Activated CD4-positive, alpha-beta T cell treated with anti-CD3 and anti-CD28 coated beads, Interleukin-2, amount 50 U/mL, for 48 hours (primary cell): ENCODE data around the gene SDHA.
A peak's percentile ranks its signal among the peaks of the same experiment; 100 is the strongest.
"Not testable (repeated sequence)": the region's sequence is repeated elsewhere in the genome, so short reads cannot be mapped to it uniquely, and the experiment has no call there.

Experiments
- DNase-seq, 2 experiments: peaks; one replicate each; pipeline ENCODE4 v3.0.0-alpha.2; 2020

The SDHA gene

GRCh38 chr5:198516-199196, 19.5 kb upstream of the SDHA start:
- DNase-seq, result no peak

GRCh38 chr5:199197-199949, 18.7 kb upstream of the SDHA start:
- DNase-seq, result no peak

- DNase-seq, result no peak
Measured at GRCh38 chr5:199950-200645, 18.0 kb upstream of the SDHA start.

GRCh38 chr5:200985-201384, 17.1 kb upstream of the SDHA start:
- no peak for DNase-seq

GRCh38 chr5:201672-202071, 16.4 kb upstream of the SDHA start:
- no peak for DNase-seq

- DNase-seq, result no peak
Measured at GRCh38 chr5:203246-203930, 14.7 kb upstream of the SDHA start.

- DNase-seq, result no peak
Measured at GRCh38 chr5:204001-204400, 14.1 kb upstream of the SDHA start.

GRCh38 chr5:204462-204861, 13.7 kb upstream of the SDHA start:
- no peak for DNase-seq

GRCh38 chr5:204966-205670, 13.0 kb upstream of the SDHA start:
- no peak for DNase-seq

GRCh38 chr5:206406-206805, 11.7 kb upstream of the SDHA start:
- no peak for DNase-seq

GRCh38 chr5:206927-207536, 11.1 kb upstream of the SDHA start:
- DNase-seq, result no peak

GRCh38 chr5:207599-207998, 10.5 kb upstream of the SDHA start:
- no peak for DNase-seq

GRCh38 chr5:208449-209114, 9.5 kb upstream of the SDHA start:
- no peak for DNase-seq

- DNase-seq, result no peak
Measured at GRCh38 chr5:213803-214395, 4.2 kb upstream of the SDHA start.

- DNase-seq, result not testable (repeated sequence)
Measured at GRCh38 chr5:215256-215655, 2.9 kb upstream of the SDHA start.

- DNase-seq, result not testable (repeated sequence)
Measured at GRCh38 chr5:216076-216475, 2.0 kb upstream of the SDHA start.

GRCh38 chr5:218457-219291, 554 bp downstream of the SDHA start:
- DNase-seq, result peak; percentile 16 to 29

GRCh38 chr5:219460-219863, 1.3 kb downstream of the SDHA start:
- peak; percentile 7 to 18 for DNase-seq

- no peak for DNase-seq
Measured at GRCh38 chr5:219991-220390, 1.9 kb downstream of the SDHA start.
